DMS153 treated with DMSO at 0.1 percent for 48 hours (cell line): Measurements from ENCODE around the gene NEDD4.
"Not testable (repeated sequence)": the region's sequence is repeated elsewhere in the genome, so short reads cannot be mapped to it uniquely, and the experiment has no call there.

ENCODE experiments used
- DNase-seq: peaks from one replicate; lab custom pipeline; 2025; ENCODE audit not compliant: unreplicated experiment; lab: John Stamatoyannopoulos, UW

Gene NEDD4

GRCh38 chr15:55993111-55993803 is at the start of gene NEDD4:
TSS of gene NEDD4 (minus strand) at chr15:55993612. CDS start at chr15:55993555, 57 bp downstream.
- peak; percentile 31 for DNase-seq

DNA sequence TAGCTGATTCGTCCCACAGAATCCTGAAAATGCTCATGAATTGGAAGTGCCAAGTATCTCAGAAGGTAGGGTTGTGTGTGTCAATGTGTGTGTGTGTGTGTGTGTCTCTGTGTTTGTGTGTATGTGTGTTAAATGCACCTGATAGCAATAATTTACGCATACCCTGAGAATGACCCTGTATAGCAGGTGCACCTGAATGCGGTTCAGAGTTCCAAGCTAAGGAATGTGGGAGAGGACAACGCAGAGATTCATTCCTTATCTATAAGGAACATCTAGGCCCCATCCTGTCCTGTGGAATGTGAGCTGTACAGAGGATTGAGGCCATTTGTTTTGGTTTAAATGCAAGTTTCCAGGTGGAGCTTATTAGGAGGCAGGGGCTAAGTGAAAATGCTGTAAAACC is 49.1 kb upstream of the NEDD4 start:
- no peak for DNase-seq

DNA sequence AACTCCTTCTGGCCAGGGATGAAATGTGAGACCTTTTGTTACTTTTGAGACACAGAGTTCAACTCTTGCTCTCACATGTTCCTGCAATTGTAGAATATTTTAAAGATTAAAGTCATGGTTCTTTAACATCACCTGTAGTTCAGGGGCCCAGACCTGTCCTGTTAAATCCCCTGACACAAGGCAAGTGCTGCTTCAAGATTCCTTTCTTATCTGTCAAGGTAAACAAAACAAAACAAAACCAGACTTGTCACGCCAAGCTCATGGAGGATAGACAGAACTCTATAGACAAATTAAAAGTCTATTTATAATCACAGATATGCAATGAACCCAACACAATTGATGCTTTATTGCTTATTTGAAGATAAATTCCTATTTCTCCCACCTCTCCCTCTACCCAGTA is 48.6 kb upstream of the NEDD4 start:
- DNase-seq = no peak

- peak; percentile 27 for DNase-seq
These were observed 46.9 kb upstream of the NEDD4 start for GRCh38 chr15:56040081-56041035.

DNA sequence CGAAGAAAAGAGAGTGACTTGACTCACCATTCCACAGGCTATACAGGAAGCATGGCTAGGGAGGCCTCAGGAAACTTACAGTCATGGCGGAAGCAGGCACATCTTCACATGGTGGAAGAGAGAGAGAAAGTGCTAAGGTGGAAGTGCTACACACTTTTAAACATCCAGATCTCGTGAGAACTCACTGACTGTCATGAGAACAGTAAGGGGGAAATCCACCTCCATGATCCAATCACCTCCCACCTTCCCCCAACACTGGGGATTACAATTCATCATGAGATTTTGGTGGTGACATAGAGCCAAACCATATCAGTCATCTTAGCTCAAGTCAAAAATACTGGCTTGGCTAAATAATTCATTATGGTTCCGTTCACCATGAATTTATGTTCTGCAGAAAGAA is 45.3 kb upstream of the NEDD4 start:
- DNase-seq = no peak

DNA sequence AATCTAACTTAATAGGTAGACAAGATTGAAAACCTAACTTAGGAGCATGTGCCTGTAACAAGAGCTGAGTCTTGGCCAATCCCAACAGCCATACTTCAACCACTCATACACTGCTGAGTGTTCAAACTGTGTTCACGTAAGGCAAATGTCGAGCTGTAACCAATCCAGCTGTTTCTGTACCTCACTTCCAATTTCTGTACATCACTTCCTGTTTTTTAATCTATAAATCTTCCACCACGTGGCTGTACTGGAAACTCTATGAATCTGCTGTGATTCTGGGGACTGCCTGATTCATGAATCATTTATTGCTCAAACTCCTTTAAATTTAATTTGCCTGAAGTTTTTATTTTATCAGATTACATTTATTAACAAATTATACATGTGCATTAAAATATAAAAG is 44.6 kb upstream of the NEDD4 start:
- no peak for DNase-seq

DNA sequence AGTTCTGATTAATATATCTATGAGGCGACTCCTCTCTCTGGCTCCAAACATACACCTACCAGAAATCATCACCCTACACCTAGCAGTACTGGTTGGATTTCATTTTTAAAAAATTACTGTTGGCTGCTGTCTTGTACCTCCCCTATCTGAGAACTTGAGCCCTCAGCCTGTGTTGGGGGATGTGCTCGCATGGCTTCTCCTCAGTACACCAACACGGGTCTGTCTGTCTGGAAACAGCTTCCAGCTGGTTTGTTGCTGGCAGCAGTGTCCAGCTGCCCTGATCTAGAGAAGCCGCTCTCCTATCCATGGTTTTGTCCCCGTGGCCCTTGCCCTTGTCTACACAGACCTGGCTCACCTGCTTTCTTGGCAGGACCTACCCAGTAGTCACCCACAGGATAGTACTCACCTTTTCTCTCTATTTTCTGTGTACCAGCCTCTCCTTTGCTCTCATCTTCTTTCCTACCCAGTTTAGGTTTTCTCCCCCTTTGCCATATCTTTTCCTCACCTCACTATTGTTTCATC is 43.2 kb upstream of the NEDD4 start:
- no peak for DNase-seq

GRCh38 chr15:56035166-56035565 is 41.8 kb upstream of the NEDD4 start:
- no peak for DNase-seq

DNA sequence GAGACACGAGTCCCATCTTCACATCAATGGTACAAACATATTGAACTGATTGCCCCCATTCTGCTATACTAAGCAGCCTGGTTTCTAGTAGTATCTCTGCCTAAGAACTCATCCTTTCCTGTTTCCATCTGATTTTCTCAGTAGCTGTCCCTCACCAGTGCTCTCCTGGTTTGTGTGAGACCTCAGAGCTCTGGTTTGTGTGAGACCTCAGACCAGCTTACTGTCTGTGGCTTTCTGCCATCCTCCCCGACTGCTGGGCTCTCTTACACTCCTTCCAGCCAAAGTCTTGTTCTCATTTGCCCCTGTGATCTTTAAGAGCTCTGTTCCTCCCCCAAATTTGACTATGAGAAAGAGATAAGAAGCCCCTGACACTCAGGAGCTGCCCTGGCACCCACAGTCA is 41.1 kb upstream of the NEDD4 start:
- no peak for DNase-seq

GRCh38 chr15:56032373-56032772 is 39.0 kb upstream of the NEDD4 start:
- no peak for DNase-seq

DNA sequence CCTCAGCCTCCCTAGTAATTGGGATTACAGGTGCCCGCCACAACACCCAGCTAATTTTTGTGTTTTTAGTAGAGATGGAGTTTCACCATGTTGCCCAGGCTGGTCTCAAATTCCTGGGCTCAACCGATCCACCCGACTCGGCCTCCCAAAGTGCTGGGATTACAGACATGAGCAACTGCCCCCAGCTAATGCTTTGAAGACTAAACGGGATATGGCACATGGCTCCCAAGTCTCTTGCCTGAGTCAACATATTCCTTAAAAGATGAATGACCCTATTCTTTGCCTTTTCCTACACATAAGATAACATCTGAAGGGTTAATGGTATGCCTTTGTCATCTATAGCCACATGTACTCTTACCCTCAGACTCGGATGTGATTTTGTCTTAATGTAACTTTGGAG is 38.4 kb upstream of the NEDD4 start:
- DNase-seq = no peak

DNA sequence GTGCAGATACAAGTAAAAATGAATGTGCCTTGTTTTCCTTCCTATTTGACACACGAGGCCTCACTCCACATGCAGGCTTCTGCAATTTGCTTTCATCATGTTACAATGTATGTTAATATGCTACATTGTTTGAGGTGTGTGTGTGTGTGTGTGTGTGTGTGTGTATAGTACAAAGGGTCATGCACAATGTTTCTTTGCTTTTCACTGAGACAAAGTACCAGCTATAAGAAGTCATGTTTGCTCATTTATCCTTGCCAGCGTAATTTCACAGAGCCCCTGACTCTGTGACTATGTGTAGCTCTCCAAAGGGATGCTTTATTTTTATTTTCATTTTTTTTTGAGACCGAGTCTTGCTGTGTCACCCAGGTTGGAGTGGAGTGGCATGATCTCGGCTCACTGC is 38.0 kb upstream of the NEDD4 start:
- no peak for DNase-seq

DNA sequence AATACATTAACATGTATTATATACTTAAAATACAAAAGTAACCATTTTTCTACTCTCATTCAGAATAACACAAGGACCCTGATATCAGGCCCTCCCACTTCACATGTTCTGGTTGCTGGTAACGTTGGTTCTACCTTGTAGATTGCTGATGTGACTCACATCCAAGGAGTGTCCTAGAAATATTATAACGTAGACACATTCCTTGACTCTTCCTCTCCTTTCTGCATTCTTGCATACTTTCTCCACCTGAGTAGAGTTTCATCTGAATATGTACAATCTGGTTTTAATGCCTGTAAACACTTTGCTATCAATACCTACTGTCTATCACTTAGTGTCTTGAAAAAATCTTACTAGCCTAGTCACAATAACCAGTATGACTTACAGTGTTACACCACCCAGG is 35.0 kb upstream of the NEDD4 start:
- no peak for DNase-seq

DNA sequence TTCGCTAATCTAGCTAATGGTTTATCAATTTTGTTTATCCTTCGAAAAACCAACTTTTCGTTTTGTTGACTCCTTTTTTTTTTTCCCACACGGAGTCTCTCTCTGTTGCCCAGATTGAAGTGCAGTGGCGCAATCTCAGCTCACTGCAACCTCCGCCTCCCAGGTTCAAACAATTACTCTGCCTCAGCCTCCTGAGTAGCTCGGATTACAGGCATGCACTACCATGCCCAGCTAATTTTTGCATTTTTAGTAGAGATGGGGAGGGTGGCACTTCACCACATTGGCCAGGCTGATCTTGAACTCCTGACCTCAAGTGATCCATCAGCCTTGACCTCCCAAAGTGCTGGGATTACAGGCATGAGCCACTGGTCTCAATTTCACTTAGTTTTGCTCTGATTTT is 29.7 kb upstream of the NEDD4 start:
- DNase-seq = not testable (repeated sequence)

DNA sequence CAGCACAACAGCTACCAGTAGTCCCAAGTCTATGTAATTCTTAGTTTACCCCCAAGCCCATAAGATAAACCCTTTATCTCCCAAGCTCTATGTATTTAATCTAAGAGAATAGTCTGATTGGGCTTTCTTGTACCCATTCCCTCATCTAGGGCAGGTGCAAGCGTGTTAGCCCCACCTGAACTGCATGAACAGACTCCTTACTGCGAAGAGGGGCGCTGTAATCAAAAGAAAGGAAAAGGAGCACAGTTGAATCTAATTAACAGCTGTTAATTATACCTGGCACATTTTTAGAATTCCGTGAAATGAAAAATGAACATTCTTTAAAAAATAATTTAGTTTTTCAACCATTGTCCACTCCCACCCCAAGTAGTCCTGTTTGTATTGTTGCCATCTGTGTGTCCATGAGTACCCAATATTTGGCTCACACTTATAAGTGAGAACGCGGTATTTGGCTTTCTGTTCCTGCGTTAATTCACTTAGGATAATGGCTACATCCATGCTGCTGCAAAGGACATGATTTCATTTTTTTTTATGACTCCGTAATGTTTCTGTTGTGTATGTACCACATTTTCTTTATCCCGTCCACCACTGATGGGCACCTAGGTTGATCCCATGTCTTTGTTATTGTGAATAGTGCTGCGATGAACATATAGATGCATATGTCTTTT is 26.5 kb upstream of the NEDD4 start:
- DNase-seq = no peak

GRCh38 chr15:56019060-56019793 is 25.8 kb upstream of the NEDD4 start:
- DNase-seq = no peak

GRCh38 chr15:56017920-56018319 is 24.5 kb upstream of the NEDD4 start:
- no peak for DNase-seq

- no peak for DNase-seq
These were observed 24.1 kb upstream of the NEDD4 start for GRCh38 chr15:56017511-56017910.

DNA sequence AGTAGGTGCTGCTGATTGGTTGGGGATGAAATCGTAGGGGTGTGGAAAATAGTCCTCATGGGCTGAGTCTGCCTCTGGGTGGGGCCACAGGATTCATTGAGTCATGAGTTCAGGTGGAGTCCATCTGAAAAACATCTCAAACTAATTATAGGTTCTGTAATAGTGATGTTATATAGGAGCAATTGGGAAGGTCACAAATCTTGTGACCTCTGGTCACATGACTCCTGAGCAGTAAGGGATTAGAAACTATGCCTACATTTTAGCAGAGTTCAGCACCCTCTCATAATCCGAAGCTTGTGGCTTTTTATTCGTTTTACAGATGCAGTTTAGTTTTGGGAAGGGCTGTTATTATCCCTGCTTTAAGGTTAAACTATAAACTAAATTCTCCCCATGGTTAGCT is 22.9 kb upstream of the NEDD4 start:
- no peak for DNase-seq

- no peak for DNase-seq
These were observed 21.3 kb upstream of the NEDD4 start for GRCh38 chr15:56014677-56015076.

DNA sequence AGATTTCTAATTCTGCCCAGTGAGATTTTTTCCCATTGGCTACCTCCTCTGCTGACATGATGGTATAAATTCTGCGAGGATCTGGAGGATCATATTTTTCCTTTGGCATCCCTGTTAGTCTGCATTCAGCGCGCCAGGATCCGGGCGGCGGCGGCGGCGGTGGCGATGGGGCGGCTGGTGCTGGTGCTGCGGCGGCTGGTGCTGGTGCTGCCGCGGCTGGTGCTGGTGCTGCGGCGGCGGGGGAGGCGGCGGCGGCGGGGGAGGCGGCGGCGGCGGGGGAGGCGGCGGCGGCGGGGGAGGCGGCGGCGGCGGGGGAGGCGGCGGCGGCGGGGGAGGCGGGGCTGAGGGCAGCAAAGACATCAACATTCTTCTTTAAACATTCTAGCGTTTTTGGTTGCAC is 13.6 kb upstream of the NEDD4 start:
- not testable (repeated sequence) for DNase-seq
